ENCODE results near the gene CHST11. TPM values are rescaled to one million over a fixed set of nuclear protein-coding genes. Genes with fewer than 3 reads are reported as not detected.
A peak's percentile ranks its signal among the peaks of the same experiment; 100 is the strongest.

The CHST11 gene
- total RNA-seq, 1 experiment from 2014 or later, result 6.7 TPM

DNA sequence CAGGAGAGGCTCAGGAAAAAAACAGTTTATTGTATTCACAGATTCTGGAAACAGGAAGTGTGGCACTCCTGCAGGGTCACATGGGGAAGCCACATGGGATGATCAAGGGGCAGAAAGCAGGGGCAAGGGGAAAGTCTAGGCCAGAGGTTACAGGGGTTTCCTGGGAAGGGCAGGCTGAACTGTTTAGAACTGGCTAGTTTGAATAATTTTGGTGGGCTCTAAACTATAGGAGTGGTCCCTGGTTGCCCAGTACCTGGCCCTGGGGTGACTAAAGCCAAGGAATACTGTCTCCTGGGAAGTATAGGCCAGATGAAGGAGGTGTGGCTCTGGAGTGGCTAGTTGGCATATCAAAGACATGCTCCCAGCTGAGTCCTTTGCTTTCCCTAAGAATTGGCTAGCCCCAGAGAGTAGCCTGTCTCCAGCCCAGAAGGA lies 332.1 kb downstream of the CHST11 start:
- Histone ChIP-seq H3K18ac (ENCODE audit: insufficient read length, low read depth, low read length) (no peak overlapping the region), H3K79me1 (ENCODE audit: insufficient read depth, low read depth, low read length, poor library complexity, severe bottlenecking) (no peaks in the 10 kb centered on the region), H3K9me3 (ENCODE audit: control insufficient read depth, low read depth, low read length) (no peaks in the 10 kb centered on the region), H4K5ac (ENCODE audit: insufficient read length, low read depth, low read length) (no peak overlapping the region), H3K27me3 (ENCODE audit: insufficient read depth, low read length) (no peaks in the 10 kb centered on the region), H4K8ac (replicated peaks; ENCODE audit: insufficient read length, low read depth, low read length) (no peak overlapping the region), H3K56ac (ENCODE audit: insufficient read length, low read depth, low read length) (no peak overlapping the region), H3K79me2 (ENCODE audit: insufficient read depth, low read length) (no peaks in the 10 kb centered on the region), H2BK15ac (ENCODE audit: low read depth, low read length) (no peak overlapping the region), H4K20me1 (ENCODE audit: control insufficient read depth, insufficient read depth, insufficient read length) (no peaks in the 10 kb centered on the region), H2AFZ (ENCODE audit: low read length) (peak overlapping the region; percentile 93), H3K23ac (ENCODE audit: insufficient read length, low read depth, low read length) (no peak overlapping the region), H2BK20ac (ENCODE audit: low read depth, low read length, poor library complexity, severe bottlenecking) (peak overlapping the region; percentile 97), H3T11ph (ENCODE audit: low read length) (no peak overlapping the region), H3K27ac (ENCODE audit: insufficient read length, low read depth, low read length) (no peak overlapping the region), H3K9ac (ENCODE audit: extremely low read depth, insufficient read length, low read length) (no peak overlapping the region), H3K14ac (ENCODE audit: insufficient read depth, low read length) (no peak overlapping the region), H4K91ac (ENCODE audit: insufficient read length, low read depth, low read length) (no peak overlapping the region), H3K4me2 (ENCODE audit: insufficient read depth, insufficient read length, low read length) (peak overlapping the region; percentile 19), H2BK120ac (ENCODE audit: low read depth, low read length, poor library complexity, severe bottlenecking) (no peak overlapping the region), H3K4ac (ENCODE audit: low read depth, low read length) (no peak overlapping the region), H2BK12ac (ENCODE audit: insufficient read length, low read depth, low read length) (no peak overlapping the region), H3K4me1 (ENCODE audit: insufficient read depth, low read length) (no peaks in the 10 kb centered on the region), H2AK5ac (ENCODE audit: insufficient read length, low read length) (no peak overlapping the region), H3K23me2 (ENCODE audit: insufficient read length, low read depth, low read length, poor library complexity, severe bottlenecking) (no peaks in the 10 kb centered on the region), H2BK5ac (ENCODE audit: insufficient read length, low read length) (no peak overlapping the region)
- no peaks in the 10 kb centered on the region; a peak in 3 of 5 replicates for H3K9me3 Mint-ChIP-seq
- peak; percentile 88 for DNase-seq
- peak overlapping the region in 2 of 3 experiments; percentile 7 to 71; a peak in 4 of 7 replicates for H3K27ac Mint-ChIP-seq
- TF ChIP-seq, protein P1, sequence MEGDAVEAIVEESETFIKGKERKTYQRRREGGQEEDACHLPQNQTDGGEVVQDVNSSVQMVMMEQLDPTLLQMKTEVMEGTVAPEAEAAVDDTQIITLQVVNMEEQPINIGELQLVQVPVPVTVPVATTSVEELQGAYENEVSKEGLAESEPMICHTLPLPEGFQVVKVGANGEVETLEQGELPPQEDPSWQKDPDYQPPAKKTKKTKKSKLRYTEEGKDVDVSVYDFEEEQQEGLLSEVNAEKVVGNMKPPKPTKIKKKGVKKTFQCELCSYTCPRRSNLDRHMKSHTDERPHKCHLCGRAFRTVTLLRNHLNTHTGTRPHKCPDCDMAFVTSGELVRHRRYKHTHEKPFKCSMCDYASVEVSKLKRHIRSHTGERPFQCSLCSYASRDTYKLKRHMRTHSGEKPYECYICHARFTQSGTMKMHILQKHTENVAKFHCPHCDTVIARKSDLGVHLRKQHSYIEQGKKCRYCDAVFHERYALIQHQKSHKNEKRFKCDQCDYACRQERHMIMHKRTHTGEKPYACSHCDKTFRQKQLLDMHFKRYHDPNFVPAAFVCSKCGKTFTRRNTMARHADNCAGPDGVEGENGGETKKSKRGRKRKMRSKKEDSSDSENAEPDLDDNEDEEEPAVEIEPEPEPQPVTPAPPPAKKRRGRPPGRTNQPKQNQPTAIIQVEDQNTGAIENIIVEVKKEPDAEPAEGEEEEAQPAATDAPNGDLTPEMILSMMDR (conservative IDR thresholded peaks at IDR 0.05), result no peak
- H3K27me3 Mint-ChIP-seq (ENCODE audit: low read depth), result no peaks in the 10 kb centered on the region; the same call in 1 of the 2 replicates
- no peaks in the 10 kb centered on the region; a peak in 1 of 7 replicates for H3K36me3 Mint-ChIP-seq (ENCODE audit: insufficient read depth in 1 of 3, low read depth in 3 of 3)
- H3K4me3 Mint-ChIP-seq, result no peak overlapping the region
- peaks cover 18 to 20% of the 10 kb centered on the region in 2 experiments for H3K4me1 Mint-ChIP-seq
